NCI-H2196 treated with DMSO at 0.1 percent for 48 hours (cell line): ENCODE measurements around the gene UBAC2.

Source experiments
- DNase-seq: peaks from one replicate; lab custom pipeline; 2025; ENCODE audit not compliant: unreplicated experiment; lab: John Stamatoyannopoulos, UW

UBAC2 gene

GRCh38 chr13:99200432-99201167 lies at the start of gene UBAC2:
Gene UBAC2 (plus strand): TSS chr13:99200854. CDS start chr13:99200909, 55 bp downstream.
- peak; percentile 75 for DNase-seq

- DNase-seq, result no peak
These were observed 49.1 kb upstream of the UBAC2 start for GRCh38 chr13:99151516-99151915.

- DNase-seq, result no peak
These were observed 47.4 kb upstream of the UBAC2 start for GRCh38 chr13:99153219-99153618.

- DNase-seq, result no peak
These were observed 46.6 kb upstream of the UBAC2 start for GRCh38 chr13:99154064-99154463.

GRCh38 chr13:99155821-99156220 lies 44.8 kb upstream of the UBAC2 start:
- DNase-seq, result no peak

- no peak for DNase-seq
These were observed 43.6 kb upstream of the UBAC2 start for GRCh38 chr13:99157046-99157445.

GRCh38 chr13:99158846-99159245 lies 41.8 kb upstream of the UBAC2 start:
- no peak for DNase-seq

- DNase-seq, result no peak
These were observed 41.2 kb upstream of the UBAC2 start for GRCh38 chr13:99159331-99160061.

- no peak for DNase-seq
These were observed 40.2 kb upstream of the UBAC2 start for GRCh38 chr13:99160415-99160814.

- DNase-seq, result no peak
These were observed 39.1 kb upstream of the UBAC2 start for GRCh38 chr13:99161512-99161911.

GRCh38 chr13:99162567-99163361 lies 37.9 kb upstream of the UBAC2 start:
- no peak for DNase-seq

- DNase-seq, result no peak
These were observed 36.4 kb upstream of the UBAC2 start for GRCh38 chr13:99164226-99164625.

GRCh38 chr13:99165753-99166587 lies 34.7 kb upstream of the UBAC2 start:
- DNase-seq, result no peak

GRCh38 chr13:99172951-99173350 lies 27.7 kb upstream of the UBAC2 start:
- no peak for DNase-seq

GRCh38 chr13:99173606-99174005 lies 27.0 kb upstream of the UBAC2 start:
- DNase-seq, result no peak

GRCh38 chr13:99174533-99175100 lies 26.0 kb upstream of the UBAC2 start:
- no peak for DNase-seq

GRCh38 chr13:99176309-99177276 lies 24.1 kb upstream of the UBAC2 start:
- peak; percentile 4 for DNase-seq

GRCh38 chr13:99178636-99179035 lies 22.0 kb upstream of the UBAC2 start:
- no peak for DNase-seq

- no peak for DNase-seq
These were observed 21.2 kb upstream of the UBAC2 start for GRCh38 chr13:99179460-99179859.
